B cell (primary cell): ENCODE data around the gene ZNF516. TPM values are rescaled to one million over a fixed set of nuclear protein-coding genes. Genes with fewer than 3 reads are reported as not detected.

ENCODE experiments used
- ATAC-seq: fragments of 200-7000 bp; cut with Tn5 transposase; one replicate; pipeline ENCODE4 v1.10.0; 2021; ENCODE audit warnings: low read depth, mild to moderate bottlenecking, moderate number of reproducible peaks, moderate library complexity
- CTCF ChIA-PET: fragments of 350-600 bp; sonication (Branson Sonifier 250); formaldehyde crosslinking; loops from one replicate; lab custom pipeline; 2021; ENCODE audit warnings: antibody characterized with exemption, inconsistent platforms; lab: Charles Lee
- POLR2A ChIA-PET: fragments of 350-600 bp; sonication (Branson Sonifier 250); formaldehyde crosslinking; loops from one replicate; lab custom pipeline; 2021; ENCODE audit warnings: antibody characterized with exemption; lab: Charles Lee
- DNase-seq: peaks from one replicate; pipeline ENCODE4 v3.0.0; 2013
- H2AFZ ChIP-seq: 2 replicates; pipeline ENCODE4 v1.6.1; 2012; ENCODE audit warnings: mild to moderate bottlenecking, low read depth, low read length; ENCODE audit not compliant: insufficient read depth, poor library complexity, severe bottlenecking
- H3K27ac ChIP-seq, 2 donors: 1 replicate in 1 of 2; 2 replicates in 1 of 2; pipeline ENCODE4 v1.5.1; 2012 to 2013; ENCODE audit warnings: low read length in 2 of 2, mild to moderate bottlenecking in 2 of 2, moderate library complexity in 1 of 2
- H3K27me3 ChIP-seq, 4 experiments: fragments of 200-600 bp in 1 of 4; sonication (generic) in 1 of 4; replicated peaks in 1 of 4; 1 replicate in 2 of 4; 2 replicates in 2 of 4; pipeline versions ENCODE4 v1.6.1 to v1.7.0; 2013 to 2016; ENCODE audit warnings: low read length in 3 of 4, mild to moderate bottlenecking in 2 of 4, mixed read lengths in 1 of 4, moderate library complexity in 1 of 4; ENCODE audit not compliant: insufficient read depth in 4 of 4, control insufficient read depth in 3 of 4; ENCODE audit errors: control extremely low read depth in 1 of 4
- H3K36me3 ChIP-seq, 2 experiments: replicated peaks in 1 of 2; 1 replicate in 1 of 2; 2 replicates in 1 of 2; pipeline versions ENCODE4 v1.6.1 to v1.7.1; 2013; ENCODE audit warnings: low read length in 1 of 2; ENCODE audit not compliant: insufficient read depth in 2 of 2, control insufficient read depth in 1 of 2; ENCODE audit errors: control extremely low read depth in 1 of 2, extremely low read depth in 1 of 2
- H3K4me1 ChIP-seq, 2 donors: fragments of 200-600 bp in 1 of 2; sonication (generic) in 1 of 2; 1 replicate in 1 of 2; 2 replicates in 1 of 2; pipeline versions ENCODE4 v1.5.1 to v1.6.1; 2013 to 2017; ENCODE audit warnings: low read length in 2 of 2; ENCODE audit not compliant: control insufficient read depth in 2 of 2, insufficient read depth in 2 of 2
- H3K4me2 ChIP-seq: replicated peaks from 2 replicates; pipeline ENCODE3; 2012; ENCODE audit warnings: mild to moderate bottlenecking, low read depth, low read length; ENCODE audit not compliant: poor library complexity, severe bottlenecking
- H3K4me3 ChIP-seq, 5 experiments: fragments of 200-600 bp in 1 of 5; sonication (generic) in 1 of 5; 1 replicate in 3 of 5; 2 replicates in 2 of 5; pipeline versions ENCODE4 v1.5.1 to v1.7.0; 2011 to 2016; ENCODE audit warnings: low read length in 4 of 5, mild to moderate bottlenecking in 4 of 5, low read depth in 2 of 5, control low read depth in 1 of 5, moderate library complexity in 1 of 5; ENCODE audit not compliant: insufficient read depth in 1 of 5; ENCODE audit errors: control extremely low read depth in 1 of 5, extremely low read depth in 1 of 5
- H3K79me2 ChIP-seq: fragments of 200-600 bp; sonication (generic); one replicate; pipeline ENCODE4 v1.6.0; 2016; ENCODE audit warnings: low read length; ENCODE audit not compliant: control insufficient read depth, insufficient read depth
- H3K9ac ChIP-seq: fragments of 200-600 bp; sonication (generic); 2 replicates; pipeline ENCODE4 v1.6.1; 2017; ENCODE audit warnings: mild to moderate bottlenecking, low read length, moderate library complexity
- H3K9me3 ChIP-seq, 3 donors: one replicate each; pipeline versions ENCODE4 v1.6.1 to v1.7.1; 2013; ENCODE audit warnings: low read length in 2 of 3; ENCODE audit not compliant: control insufficient read depth in 2 of 3, insufficient read depth in 1 of 3; ENCODE audit errors: control extremely low read depth in 1 of 3
- H4K20me1 ChIP-seq: 2 replicates; pipeline ENCODE4 v1.6.0; 2012; ENCODE audit warnings: mild to moderate bottlenecking, low read length; ENCODE audit not compliant: insufficient read depth, control insufficient read depth, poor library complexity, severe bottlenecking
- H3K27ac Mint-ChIP-seq: one replicate; pipeline ENCODE4 v1.8.0; 2021; ENCODE audit warnings: mixed read lengths
- H3K27me3 Mint-ChIP-seq: one replicate; pipeline ENCODE4 v1.8.0; 2021; ENCODE audit warnings: mixed read lengths
- H3K4me1 Mint-ChIP-seq: one replicate; pipeline ENCODE4 v1.8.0; 2021; ENCODE audit warnings: mixed read lengths
- H3K4me3 Mint-ChIP-seq: one replicate; pipeline ENCODE4 v1.8.0; 2021; ENCODE audit warnings: mixed read lengths
- H3K9me3 Mint-ChIP-seq: one replicate; pipeline ENCODE4 v1.8.0; 2022; ENCODE audit warnings: mixed read lengths; ENCODE audit not compliant: insufficient read depth
- CTCF ChIP-seq: fragments of 200-600 bp; IDR thresholded peaks from one replicate; pipeline ENCODE4 v1.8.0; 2022; ENCODE audit warnings: antibody characterized with exemption, mild to moderate bottlenecking
- EZH2 ChIP-seq: IDR thresholded peaks from 2 replicates; pipeline ENCODE4 v1.6.1; 2012; ENCODE audit warnings: borderline replicate concordance, low read depth, mild to moderate bottlenecking, moderate library complexity, low read length; ENCODE audit not compliant: insufficient read depth, poor library complexity, severe bottlenecking
- WGBS: methylation state at CpG from one replicate; pipeline ENCODE4 v1.1.5; 2013; ENCODE audit warnings: missing lambda C conversion rate; ENCODE audit not compliant: insufficient coverage; 5-methylcytosine and 5-hydroxymethylcytosine counted together
- intact Hi-C: fragments of 100-400 bp; cut with micrococcal nuclease; formaldehyde crosslinking; loops from one replicate; pipeline ENCODE4 v1.10.0; 2022
- polyA plus RNA-seq: library from polyadenylated mRNA; depleted of rRNA; stranded (reverse); fragments of >200 nt; gene quantifications from 2 replicates; pipeline ENCODE4 v1.2.3, GENCODE V29; 2012
- total RNA-seq, 2 donors: library from RNA; stranded (reverse); fragments of 120-200 nt in 1 of 2; gene quantifications; 1 replicate in 1 of 2; 2 replicates in 1 of 2; pipeline versions ENCODE4 v1.2.3 to v1.2.4, GENCODE V29; 2013 to 2022

Gene ZNF516
- total and polyA plus RNA-seq, 2 donors (not counting 1 experiment from before 2014, with no cell fraction given) = 6.7 to 27.1 TPM

- peak; percentile 24 for DNase-seq
- TF ChIP-seq CTCF = no peak
- no peak for TF ChIP-seq EZH2
- Mint-ChIP-seq H3K27me3 (no peaks in the 10 kb centered on the region), H3K4me3 (no peak overlapping the region), H3K27ac (no peak overlapping the region), H3K9me3 (no peaks in the 10 kb centered on the region), H3K4me1 (peaks cover 6% of the 10 kb centered on the region)
- Histone ChIP-seq H4K20me1 (peaks cover 30% of the 10 kb centered on the region), H3K27me3 (no peaks in the 10 kb centered on the region), H3K9ac (no peak overlapping the region), H3K4me1 (no peaks in the 10 kb centered on the region), H3K4me3 (no peak overlapping the region), H3K79me2 (peaks cover 16% of the 10 kb centered on the region), H3K9me3 (no peaks in the 10 kb centered on the region), H2AFZ (no peak overlapping the region), H3K36me3 (no peaks in the 10 kb centered on the region), H3K4me2 (no peak overlapping the region), H3K27ac (no peak overlapping the region)
- ATAC-seq = no peak
- intact Hi-C loops = loop anchor here (1.0 kb wide), 1 partner anchor 309 kb away; no protein-coding TSS in a partner anchor
- CTCF ChIA-PET = interaction anchor here (0.7 to 7.4 kb wide), 20 partner anchors 9 to 401 kb away, joined by 3 to 241 read pairs (median 6); no protein-coding TSS in a partner anchor
- WGBS = 92% methylated on average over 8 of the region's 14 CpGs
- POLR2A ChIA-PET = no interaction called here
Observed at GRCh38 chr18:76399613-76400391, 95.2 kb downstream of the ZNF516 start.
